Right lobe of liver (tissue), 6 donors: ENCODE results near the gene RCCD1. TPM values are rescaled to one million over a fixed set of nuclear protein-coding genes. Genes with fewer than 3 reads are reported as not detected.

Experiments used
- ATAC-seq, 4 donors: fragments of 200-7000 bp; cut with Tn5 transposase; one replicate each; pipeline ENCODE4 v1.9.1; 2020; ENCODE audit warnings: mild to moderate bottlenecking in 4 of 4, moderate library complexity in 4 of 4
- DNase-seq, 3 donors: peaks; one replicate each; pipeline ENCODE4 v3.0.0-alpha.2; 2020
- H3K27ac ChIP-seq, 3 donors: fragments of 200-600 bp; one replicate each; pipeline ENCODE4 v1.8.0; 2022
- H3K27me3 ChIP-seq, 2 donors: fragments of 200-600 bp; one replicate each; pipeline ENCODE4 v1.8.0; 2022
- H3K36me3 ChIP-seq, 4 donors: fragments of 200-600 bp; sonication (generic) in 1 of 4; one replicate each; pipeline versions ENCODE4 v1.5.1 to v1.8.0; 2017 to 2022; ENCODE audit warnings: control low read depth in 1 of 4
- H3K4me1 ChIP-seq, 4 donors: fragments of 200-600 bp; sonication (generic) in 1 of 4; one replicate each; pipeline versions ENCODE4 v1.5.1 to v1.8.0; 2017 to 2022; ENCODE audit warnings: control low read depth in 1 of 4
- H3K4me3 ChIP-seq, 3 donors: fragments of 200-600 bp; one replicate each; pipeline ENCODE4 v1.8.0; 2022
- H3K9me3 ChIP-seq, 4 donors: fragments of 200-600 bp; sonication (generic) in 1 of 4; one replicate each; pipeline versions ENCODE4 v1.5.1 to v1.8.0; 2017 to 2022; ENCODE audit warnings: control low read depth in 1 of 4
- POLR2A ChIP-seq: fragments of 450-650 bp; IDR thresholded peaks from one replicate; pipeline ENCODE4 v1.6.1; 2017; ENCODE audit warnings: antibody characterized with exemption, mild to moderate bottlenecking
- WGBS: methylation state at CpG from one replicate; pipeline ENCODE4 v1.1.6; 2018; ENCODE audit warnings: low coverage, low lambda C conversion rate; ENCODE audit not compliant: insufficient coverage; ENCODE audit errors: missing lambda C conversion rate; 5-methylcytosine and 5-hydroxymethylcytosine counted together
- intact Hi-C, 2 donors: fragments of 100-400 bp; cut with DNase I; formaldehyde crosslinking; loops; one replicate each; pipeline versions ENCODE4 v1.11.2 to v1.14.1; 2022
- total RNA-seq, 6 experiments: library from RNA; depleted of rRNA in 2 of 6; stranded (reverse); fragments of >200 nt in 2 of 6; fragmentation: NEBNext Ultra II Directional in 3 of 6; extraction: Animal tissue kit (Norgen Biotek cat#: 25700) in 3 of 6; gene quantifications; one replicate each; pipeline versions ENCODE4 v1.1.0 to v1.2.4, GENCODE V29; 2016 to 2023
- TF ChIP-seq, protein P1 (sequence below), 4 donors: fragments of 200-600 bp in 3 of 4; fragments of 450-650 bp in 1 of 4; IDR thresholded peaks; one replicate each; pipeline versions ENCODE4 v1.5.1 to v1.8.0; 2016 to 2022; ENCODE audit warnings: antibody characterized with exemption in 4 of 4, mild to moderate bottlenecking in 2 of 4
- donor health status: DM: no; HTN: yes; CAD: no.
- donor health status: DM: no; HTN: no; CAD: no.
- donor health status: DM: no; HTN: no; CAD: no.
- donor health status: DM: no; HTN: yes; CAD: no.
- donor health status: DM: no; HTN: yes; CAD: no.

RCCD1 gene
- total RNA-seq, 6 experiments from 2014 or later = 4.8 to 7.9 (median 6.6) TPM

DNA sequence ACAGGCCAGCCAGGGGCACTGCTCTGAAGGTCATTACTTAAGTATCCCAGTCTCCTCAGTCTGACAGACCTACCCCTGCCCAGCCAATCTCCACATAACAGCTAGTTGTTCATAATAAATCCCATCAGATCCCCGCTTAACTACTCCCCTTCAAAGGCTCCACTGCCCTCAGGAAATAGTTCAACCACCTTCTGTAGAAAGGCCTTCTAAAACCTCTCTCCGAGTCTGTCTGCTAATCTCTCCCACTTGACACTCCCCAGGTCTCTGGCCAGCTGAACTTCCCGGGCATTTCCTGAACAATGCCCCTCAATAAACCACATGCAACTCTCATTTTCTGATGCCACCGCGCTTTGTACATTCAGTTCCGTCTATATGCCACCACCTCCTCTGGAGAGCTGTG, 33.6 kb downstream of the RCCD1 start:
- no peak for DNase-seq
- 41% methylated on average over 6 of the region's 6 CpGs for WGBS

DNA sequence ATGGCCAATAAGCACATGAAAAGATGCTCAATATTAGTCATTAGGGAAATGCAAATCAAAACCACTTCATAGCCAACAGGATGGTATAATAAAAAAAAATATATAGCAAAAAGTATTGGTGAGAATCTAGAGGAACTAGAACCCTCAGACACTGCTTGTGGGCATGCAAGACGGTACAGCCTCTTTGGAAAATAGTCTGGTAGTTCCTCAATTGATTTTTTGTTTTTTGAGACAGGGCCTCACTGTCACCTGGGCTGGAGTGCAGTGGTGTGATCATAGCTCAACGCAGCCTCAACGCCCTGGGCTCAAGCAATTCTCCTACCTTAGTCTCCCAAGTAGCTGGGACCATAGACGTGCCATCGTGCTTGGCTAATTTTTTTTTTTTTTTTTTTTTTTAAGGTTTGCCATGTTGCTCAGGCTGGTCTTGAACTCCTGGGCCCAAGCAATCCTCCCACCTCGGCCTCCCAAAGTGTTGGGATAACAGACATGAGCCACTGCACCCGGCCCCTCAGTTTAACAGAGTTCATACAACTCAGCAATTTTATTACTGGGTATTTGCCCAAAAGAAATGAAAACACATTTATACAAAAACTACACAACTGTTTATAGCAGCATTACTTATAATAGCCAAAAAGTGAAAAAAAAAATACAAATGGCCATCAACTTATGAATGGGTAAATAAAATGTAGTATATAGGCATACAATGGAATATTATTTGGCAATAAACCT, 34.5 kb downstream of the RCCD1 start:
- ATAC-seq = no peak
- no peaks in the 10 kb centered on the region for H3K9me3 ChIP-seq
- intact Hi-C loops = no loop called here

More for the DNA sequence above, 33.6 kb downstream of the RCCD1 start:
- H3K36me3 ChIP-seq = no peaks in the 10 kb centered on the region
- no peak for ATAC-seq
- H3K9me3 ChIP-seq = no peaks in the 10 kb centered on the region
- H3K27ac ChIP-seq = no peak overlapping the region
- intact Hi-C loops = no loop called here
- TF ChIP-seq, protein P1, sequence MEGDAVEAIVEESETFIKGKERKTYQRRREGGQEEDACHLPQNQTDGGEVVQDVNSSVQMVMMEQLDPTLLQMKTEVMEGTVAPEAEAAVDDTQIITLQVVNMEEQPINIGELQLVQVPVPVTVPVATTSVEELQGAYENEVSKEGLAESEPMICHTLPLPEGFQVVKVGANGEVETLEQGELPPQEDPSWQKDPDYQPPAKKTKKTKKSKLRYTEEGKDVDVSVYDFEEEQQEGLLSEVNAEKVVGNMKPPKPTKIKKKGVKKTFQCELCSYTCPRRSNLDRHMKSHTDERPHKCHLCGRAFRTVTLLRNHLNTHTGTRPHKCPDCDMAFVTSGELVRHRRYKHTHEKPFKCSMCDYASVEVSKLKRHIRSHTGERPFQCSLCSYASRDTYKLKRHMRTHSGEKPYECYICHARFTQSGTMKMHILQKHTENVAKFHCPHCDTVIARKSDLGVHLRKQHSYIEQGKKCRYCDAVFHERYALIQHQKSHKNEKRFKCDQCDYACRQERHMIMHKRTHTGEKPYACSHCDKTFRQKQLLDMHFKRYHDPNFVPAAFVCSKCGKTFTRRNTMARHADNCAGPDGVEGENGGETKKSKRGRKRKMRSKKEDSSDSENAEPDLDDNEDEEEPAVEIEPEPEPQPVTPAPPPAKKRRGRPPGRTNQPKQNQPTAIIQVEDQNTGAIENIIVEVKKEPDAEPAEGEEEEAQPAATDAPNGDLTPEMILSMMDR (IDR thresholded peaks at IDR 0.05) = no peak
- TF ChIP-seq POLR2A = no peak
- no peaks in the 10 kb centered on the region for H3K27me3 ChIP-seq
- no peak overlapping the region for H3K4me3 ChIP-seq
- H3K4me1 ChIP-seq = no peaks in the 10 kb centered on the region

DNA sequence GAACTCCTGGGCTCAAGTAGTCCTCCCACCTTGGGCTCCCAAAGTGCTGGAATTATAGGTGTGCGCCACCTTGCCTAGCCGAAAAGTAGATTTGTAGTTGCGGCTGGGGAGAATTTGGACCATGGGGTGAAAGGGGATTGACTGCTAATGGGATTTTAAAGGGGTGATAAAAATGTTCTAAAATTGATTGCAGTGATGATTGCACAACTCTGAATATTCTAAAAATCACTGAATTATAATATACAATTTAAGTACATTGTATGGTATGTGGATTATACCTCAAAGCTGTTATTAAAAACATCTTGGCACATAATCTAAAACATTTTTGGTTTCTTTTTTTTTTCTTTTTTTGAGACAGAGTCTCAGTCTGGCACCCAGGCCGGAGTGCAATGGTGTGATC, 35.8 kb downstream of the RCCD1 start:
- DNase-seq (no peak), ATAC-seq (no peak)
- H3K36me3 ChIP-seq = no peaks in the 10 kb centered on the region
- WGBS = 96% methylated on average over 4 of the region's 4 CpGs
- H3K9me3 ChIP-seq = no peaks in the 10 kb centered on the region
- intact Hi-C loops = no loop called here
- peaks cover 0 to 5% (median 2%) of the 10 kb centered on the region in 4 donors for H3K4me1 ChIP-seq
- TF ChIP-seq, protein P1 (IDR thresholded peaks at IDR 0.05) = no peak
- TF ChIP-seq POLR2A = no peak
- no peak overlapping the region for H3K27ac ChIP-seq
- H3K4me3 ChIP-seq = no peak overlapping the region
- H3K27me3 ChIP-seq = no peaks in the 10 kb centered on the region

More for the DNA sequence above, 34.5 kb downstream of the RCCD1 start:
- Histone ChIP-seq H3K4me1 (peaks cover 0 to 5% (median 2%) of the 10 kb centered on the region in 4 donors), H3K27ac (no peak overlapping the region), H3K27me3 (no peaks in the 10 kb centered on the region), H3K36me3 (no peaks in the 10 kb centered on the region), H3K4me3 (no peak overlapping the region)
- WGBS = 67% methylated on average over 7 of the region's 7 CpGs
- TF ChIP-seq POLR2A = no peak
- TF ChIP-seq, protein P1 (IDR thresholded peaks at IDR 0.05) = no peak
- DNase-seq = no peak

DNA sequence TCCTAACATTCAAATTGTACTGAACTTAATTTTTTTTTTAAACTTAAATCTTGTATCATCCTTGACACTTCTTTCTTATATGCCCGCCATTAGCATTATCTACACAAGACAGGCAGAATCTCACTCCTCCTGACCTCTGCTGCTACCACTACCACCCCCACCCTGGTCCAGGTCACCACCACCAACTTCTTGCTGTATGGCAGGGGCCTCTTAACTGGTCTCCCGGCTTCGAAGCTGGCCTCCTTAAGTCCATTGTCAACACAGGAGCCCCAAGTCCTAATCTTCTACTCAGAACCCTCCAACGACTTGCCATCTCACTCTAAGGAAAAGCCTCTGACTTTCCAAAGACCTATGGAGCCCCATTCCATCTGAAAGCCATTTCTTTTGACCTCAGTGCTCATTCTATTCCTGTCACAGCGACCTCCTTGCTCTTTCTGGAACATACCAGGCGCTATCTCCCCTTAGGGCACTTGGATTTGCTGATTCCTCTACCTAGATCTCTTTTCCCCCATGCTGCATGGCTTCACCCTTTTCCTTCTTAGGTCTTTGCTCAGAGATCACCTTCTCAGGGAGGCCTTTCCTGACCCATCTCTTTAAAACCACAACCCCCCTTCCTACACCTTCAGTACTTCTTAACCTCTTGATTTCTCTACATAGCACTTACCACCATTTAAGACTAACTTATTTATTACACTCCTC, 37.1 kb downstream of the RCCD1 start:
- TF ChIP-seq, protein P1 (IDR thresholded peaks at IDR 0.05) = no peak
- no peak for TF ChIP-seq POLR2A
- WGBS = 83% methylated on average over 6 of the region's 6 CpGs
- Histone ChIP-seq H3K9me3 (no peaks in the 10 kb centered on the region), H3K4me1 (peaks cover 0 to 5% (median 2%) of the 10 kb centered on the region in 4 donors), H3K36me3 (no peaks in the 10 kb centered on the region), H3K4me3 (no peak overlapping the region), H3K27ac (no peak overlapping the region), H3K27me3 (no peaks in the 10 kb centered on the region)
- DNase-seq (no peak), ATAC-seq (no peak)
- intact Hi-C loops = no loop called here
